ENCODE measurements around the gene PGGT1B. TPM values are rescaled to one million over a fixed set of nuclear protein-coding genes. Genes with fewer than 3 reads are reported as not detected.

The PGGT1B gene
- total and polyA plus RNA-seq, 2 of the 8 experiments (the other 6 are each of a cell fraction or from before 2014, with no cell fraction given), result 1.9 to 43.1 TPM

DNA sequence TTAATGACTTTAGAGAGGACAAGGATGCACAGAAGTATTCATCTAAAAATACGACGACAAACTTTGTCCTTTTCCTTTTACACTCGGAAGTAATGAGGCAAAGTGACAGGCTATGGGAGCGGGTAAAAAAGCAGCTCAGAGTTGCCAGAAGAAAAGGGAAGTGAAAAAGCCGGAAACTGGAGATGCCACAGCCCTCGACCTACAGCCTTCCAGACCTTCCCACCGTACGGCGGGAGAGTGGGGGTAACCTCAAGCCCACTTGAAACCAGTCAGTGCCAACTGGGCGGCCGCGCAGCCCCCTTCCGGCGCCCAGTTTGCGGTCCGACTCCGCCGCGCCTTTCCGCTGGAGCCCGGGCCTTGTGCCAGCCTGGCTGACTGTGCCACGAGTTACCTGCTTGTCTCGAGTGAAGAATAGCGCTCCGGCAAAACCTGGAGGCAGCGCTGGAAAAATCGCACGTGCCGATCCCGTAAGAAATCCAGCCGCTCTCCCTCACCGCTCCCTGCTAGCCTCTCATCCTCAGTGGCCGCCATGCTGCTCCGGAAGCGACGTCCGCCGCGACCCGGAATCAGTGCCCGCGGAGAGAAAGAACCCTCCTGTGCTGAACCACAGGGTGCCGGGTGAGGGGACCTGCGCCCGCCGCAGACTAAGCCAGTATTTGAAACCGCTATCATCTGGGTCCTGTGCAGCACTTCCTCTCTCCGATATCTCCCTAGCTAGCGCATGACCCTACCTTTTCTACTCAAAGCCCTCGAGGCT is at the start of gene PGGT1B (continued):
- TF ChIP-seq, protein P1, sequence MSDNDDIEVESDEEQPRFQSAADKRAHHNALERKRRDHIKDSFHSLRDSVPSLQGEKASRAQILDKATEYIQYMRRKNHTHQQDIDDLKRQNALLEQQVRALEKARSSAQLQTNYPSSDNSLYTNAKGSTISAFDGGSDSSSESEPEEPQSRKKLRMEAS (IDR thresholded peaks at IDR 0.05), result peak; percentile 82
- TF ChIP-seq KDM4A (IDR thresholded peaks at IDR 0.05; ENCODE audit: low read depth, low read length, severe bottlenecking) (peak; percentile 78), TAF1 (IDR thresholded peaks at IDR 0.05; ENCODE audit: low read depth, low read length) (peak; percentile 92), YY1 (IDR thresholded peaks at IDR 0.05; ENCODE audit: low read depth, low read length) (peak; percentile 93), CTBP2 (IDR thresholded peaks at IDR 0.05; ENCODE audit: borderline replicate concordance, insufficient read depth, insufficient read length, low read length) (peak; percentile 49), ASH2L (IDR thresholded peaks at IDR 0.05; ENCODE audit: low read length) (peak; percentile 98), PHF8 (conservative IDR thresholded peaks at IDR 0.05; ENCODE audit: low read depth, low read length) (peak; percentile 75; the same call in 1 of the 2 replicates), SRF (IDR thresholded peaks at IDR 0.05; ENCODE audit: low read depth, low read length) (no peak), KDM5A (IDR thresholded peaks at IDR 0.05; ENCODE audit: low read length) (peak; percentile 78), SIRT6 (IDR thresholded peaks at IDR 0.05; ENCODE audit: low read length) (no peak), CHD2 (IDR thresholded peaks at IDR 0.05; ENCODE audit: low read length) (no peak), EP300 (IDR thresholded peaks at IDR 0.05; ENCODE audit: borderline replicate concordance in 1 of 2, low read depth in 2 of 2, low read length in 2 of 2) (no peak), GABPA (IDR thresholded peaks at IDR 0.05; ENCODE audit: borderline replicate concordance, insufficient read depth, low read length) (peak; percentile 86; the same call in 1 of the 2 replicates), POLR2A (IDR thresholded peaks at IDR 0.05; ENCODE audit: control extremely low read depth in 1 of 2, low read depth in 2 of 2, low read length in 2 of 2) (peak; percentile 62 to 93), JUN (IDR thresholded peaks at IDR 0.05; ENCODE audit: low read depth, low read length) (no peak), RAD21 (IDR thresholded peaks at IDR 0.05 in 1 of 2, conservative IDR thresholded peaks at IDR 0.05 in 1 of 2; ENCODE audit: low read depth in 2 of 2, low read length in 2 of 2) (no peak; a peak in 1 of 4 replicates), TAF7 (optimal IDR thresholded peaks at IDR 0.05; ENCODE audit: borderline replicate concordance, low read depth, low read length) (peak; percentile 79), SP1 (IDR thresholded peaks at IDR 0.05; ENCODE audit: low read depth, low read length) (no peak), SAP30 (IDR thresholded peaks at IDR 0.05; ENCODE audit: insufficient read depth, insufficient replicate concordance, low read length) (peak; percentile 47), HDAC2 (IDR thresholded peaks at IDR 0.05; ENCODE audit: borderline replicate concordance in 1 of 2, low read depth in 2 of 2, low read length in 2 of 2) (peak in 1 of 2 experiments; percentile 95; a peak in 1 of 4 replicates), EGR1 (IDR thresholded peaks at IDR 0.05; ENCODE audit: borderline replicate concordance, low read depth, low read length) (no peak), SP4 (IDR thresholded peaks at IDR 0.05; ENCODE audit: low read length) (no peak; the same call in 1 of the 2 replicates)
- TF ChIP-seq, protein P2, sequence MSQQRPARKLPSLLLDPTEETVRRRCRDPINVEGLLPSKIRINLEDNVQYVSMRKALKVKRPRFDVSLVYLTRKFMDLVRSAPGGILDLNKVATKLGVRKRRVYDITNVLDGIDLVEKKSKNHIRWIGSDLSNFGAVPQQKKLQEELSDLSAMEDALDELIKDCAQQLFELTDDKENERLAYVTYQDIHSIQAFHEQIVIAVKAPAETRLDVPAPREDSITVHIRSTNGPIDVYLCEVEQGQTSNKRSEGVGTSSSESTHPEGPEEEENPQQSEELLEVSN (IDR thresholded peaks at IDR 0.05), result 0 out of 2 replicates have a peak, but pooled peaks have one; percentile 25

Data from H1 (cell line).